Lower lobe of right lung (tissue), 2 donors: ENCODE data around the gene CALHM1. TPM values are rescaled to one million over a fixed set of nuclear protein-coding genes. Genes with fewer than 3 reads are reported as not detected.

Experiments used
- ATAC-seq, 2 donors: fragments of 200-7000 bp; cut with Tn5 transposase; one replicate each; pipeline ENCODE4 v1.9.1; 2020 to 2022; ENCODE audit warnings: mild to moderate bottlenecking in 2 of 2, moderate library complexity in 2 of 2
- DNase-seq: peaks from one replicate; pipeline ENCODE4 v3.0.0-alpha.2; 2020
- H3K27ac ChIP-seq: fragments of 200-600 bp; one replicate; pipeline ENCODE4 v1.8.0; 2022
- H3K27me3 ChIP-seq: fragments of 200-600 bp; one replicate; pipeline ENCODE4 v1.8.0; 2022; ENCODE audit warnings: low read depth
- H3K36me3 ChIP-seq: fragments of 200-600 bp; one replicate; pipeline ENCODE4 v1.8.0; 2022; ENCODE audit warnings: mild to moderate bottlenecking
- H3K4me1 ChIP-seq: fragments of 200-600 bp; one replicate; pipeline ENCODE4 v1.8.0; 2022
- H3K4me3 ChIP-seq: fragments of 200-600 bp; one replicate; pipeline ENCODE4 v1.8.0; 2022; ENCODE audit warnings: mild to moderate bottlenecking
- H3K9me3 ChIP-seq: fragments of 200-600 bp; one replicate; pipeline ENCODE4 v1.8.0; 2022
- CTCF ChIP-seq: fragments of 200-600 bp; IDR thresholded peaks from one replicate; pipeline ENCODE4 v1.8.0; 2022; ENCODE audit warnings: antibody characterized with exemption, mild to moderate bottlenecking
- intact Hi-C: fragments of 100-400 bp; cut with DNase I; formaldehyde crosslinking; loops from one replicate; pipeline ENCODE4 v1.11.0; 2022
- total RNA-seq: library from RNA; stranded (reverse); fragmentation: NEBNext Ultra II Directional; extraction: Animal tissue kit (Norgen Biotek cat#: 25700); gene quantifications from one replicate; pipeline ENCODE4 v1.2.1, GENCODE V29; 2021
- donor health status: DM: no; HTN: yes; CAD: no; lungs with severe emphysema.

The CALHM1 gene
- total RNA-seq, 1 donor from 2014 or later: 0.15 TPM

- no peak for TF ChIP-seq CTCF
- H3K36me3 ChIP-seq: peaks cover 100% of the 10 kb centered on the region
- no peaks in the 10 kb centered on the region for H3K9me3 ChIP-seq
- intact Hi-C loops: loop anchor here (10.0 kb wide), 1 partner anchor 71 kb away; no protein-coding TSS in a partner anchor
- H3K4me1 ChIP-seq: no peaks in the 10 kb centered on the region
- H3K27me3 ChIP-seq: no peaks in the 10 kb centered on the region
- DNase-seq: no peak
- no peak overlapping the region for H3K27ac ChIP-seq
- no peak overlapping the region for H3K4me3 ChIP-seq
- no peak for ATAC-seq
Observed at GRCh38 chr10:103413564-103413963, 45.1 kb downstream of the CALHM1 start.

Other genes with a start within 250 kb of the CALHM1 start
- 0.30 TPM for gene RPEL1, start 213.0 kb downstream of the CALHM1 start, total RNA-seq
- gene INA, start 181.8 kb downstream of the CALHM1 start, total RNA-seq: not detected
- 6.6 TPM for gene PCGF6, start 107.8 kb downstream of the CALHM1 start, total RNA-seq
- 4.8 TPM for gene TAF5, start 90.9 kb downstream of the CALHM1 start, total RNA-seq
- 221 TPM for gene ATP5MK, start 62.4 kb downstream of the CALHM1 start, total RNA-seq
- 21.6 TPM for gene PDCD11, start 62.3 kb downstream of the CALHM1 start, total RNA-seq
- 45.0 TPM for gene CALHM2, start 6.5 kb downstream of the CALHM1 start, total RNA-seq
- gene CALHM3, start 20.3 kb upstream of the CALHM1 start, total RNA-seq: not detected
- 0.95 TPM for gene NEURL1, start 34.8 kb upstream of the CALHM1 start, total RNA-seq